Stimulated activated CD4-positive, alpha-beta T cell treated with anti-CD3 and anti-CD28 coated beads, Interleukin-12 subunit alpha, Interleukin-12 subunit beta, amount 100 ng/mL, for 4 hours (primary cell): ENCODE data around the gene CD24.

Experiments used
- DNase-seq: peaks from one replicate; pipeline ENCODE4 v3.0.0-alpha.2; 2020

The CD24 gene

GRCh38 chr6:106967936-106968555, 6.5 kb downstream of the CD24 start:
- DNase-seq: no peak

GRCh38 chr6:106966671-106967640, 7.6 kb downstream of the CD24 start:
- DNase-seq: no peak

- no peak for DNase-seq
These were observed 8.3 kb downstream of the CD24 start for GRCh38 chr6:106966229-106966628.

GRCh38 chr6:106964954-106965353, 9.6 kb downstream of the CD24 start:
- DNase-seq: no peak

DNA sequence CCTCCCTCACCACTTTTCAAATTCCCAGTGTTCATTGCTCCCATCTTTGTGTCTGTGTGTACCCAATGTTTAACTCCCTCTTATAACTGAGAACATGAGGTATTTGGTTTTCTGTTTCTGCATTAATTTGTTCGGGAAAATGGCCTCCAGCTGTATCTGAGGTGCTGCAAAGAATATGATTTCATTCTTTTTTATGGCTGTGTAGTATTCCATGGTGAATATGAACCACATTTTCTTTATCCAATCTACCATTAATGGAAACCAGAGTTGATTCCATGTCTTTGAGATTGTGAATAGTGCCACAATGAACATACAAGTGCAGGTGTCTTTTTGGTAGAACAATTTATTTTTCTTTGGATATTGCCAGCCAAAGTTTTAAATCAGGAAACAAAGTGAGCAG, 10.4 kb downstream of the CD24 start:
- no peak for DNase-seq

DNA sequence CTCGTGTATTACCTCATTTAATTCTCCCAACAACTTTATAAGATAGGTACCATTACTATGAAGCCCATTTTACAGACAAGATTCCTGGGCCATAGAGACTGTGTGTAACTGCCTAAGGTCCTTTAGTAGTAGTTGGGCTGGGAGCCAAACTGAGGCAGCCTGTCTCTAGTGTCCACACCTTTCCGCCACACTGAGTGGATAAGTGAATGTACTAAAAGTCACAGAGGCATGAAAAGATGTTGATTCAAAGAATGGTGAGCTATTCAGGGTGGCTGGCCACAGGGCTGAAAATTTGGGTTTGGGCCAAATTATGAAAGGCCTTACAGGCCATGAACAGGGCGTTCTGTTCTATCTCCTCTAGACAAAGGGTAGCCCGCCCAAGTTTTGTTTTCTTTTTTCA, 11.0 kb downstream of the CD24 start:
- DNase-seq: no peak

- DNase-seq: no peak
These were observed 12.7 kb downstream of the CD24 start for GRCh38 chr6:106961801-106962200.

DNA sequence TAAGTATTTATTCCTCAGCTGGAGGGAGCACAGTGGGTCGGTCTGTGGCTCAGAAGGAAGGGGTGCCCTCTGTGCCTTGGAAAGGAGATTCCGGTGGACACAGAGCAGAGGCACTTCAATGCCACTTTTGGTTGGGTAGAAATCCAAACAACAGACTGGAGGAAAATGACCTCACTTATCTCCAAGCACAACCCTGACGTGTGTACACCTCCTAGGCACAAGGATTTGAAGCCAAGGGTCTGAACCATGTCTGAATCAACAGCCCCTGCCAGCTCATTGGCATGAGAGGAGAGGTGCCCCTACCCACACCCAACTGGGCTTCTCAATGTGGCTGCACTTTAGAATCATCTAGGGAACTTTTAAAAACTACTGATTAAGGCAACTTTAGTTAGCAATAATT, 13.4 kb downstream of the CD24 start:
- DNase-seq: no peak

GRCh38 chr6:106959985-106960384, 14.5 kb downstream of the CD24 start:
- DNase-seq: no peak

DNA sequence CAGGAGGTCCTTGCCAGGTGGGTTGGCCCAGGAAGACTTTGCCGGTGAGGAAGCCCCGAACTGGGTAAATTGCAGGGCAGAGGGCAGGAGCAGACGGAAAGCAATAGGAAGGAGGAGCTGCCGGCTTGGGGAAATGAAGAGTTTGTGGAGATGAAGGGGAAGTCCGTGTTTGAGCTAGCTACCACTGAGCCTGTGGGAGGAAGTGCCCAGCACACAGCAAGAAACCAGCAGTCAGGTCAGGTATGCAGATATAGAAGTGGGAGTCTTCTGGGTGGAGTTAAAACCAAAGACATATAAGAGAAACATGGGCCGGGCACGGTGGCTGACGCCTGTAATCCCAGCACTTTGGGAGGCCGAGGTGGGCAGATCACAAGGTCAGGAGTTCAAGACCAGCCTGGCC, 34.7 kb downstream of the CD24 start:
- no peak for DNase-seq

GRCh38 chr6:106939208-106939607, 35.3 kb downstream of the CD24 start:
- no peak for DNase-seq

GRCh38 chr6:106927531-106928398, 46.8 kb downstream of the CD24 start:
- peak; percentile 16 for DNase-seq

GRCh38 chr6:106925948-106926347, 48.6 kb downstream of the CD24 start:
- DNase-seq: no peak

DNA sequence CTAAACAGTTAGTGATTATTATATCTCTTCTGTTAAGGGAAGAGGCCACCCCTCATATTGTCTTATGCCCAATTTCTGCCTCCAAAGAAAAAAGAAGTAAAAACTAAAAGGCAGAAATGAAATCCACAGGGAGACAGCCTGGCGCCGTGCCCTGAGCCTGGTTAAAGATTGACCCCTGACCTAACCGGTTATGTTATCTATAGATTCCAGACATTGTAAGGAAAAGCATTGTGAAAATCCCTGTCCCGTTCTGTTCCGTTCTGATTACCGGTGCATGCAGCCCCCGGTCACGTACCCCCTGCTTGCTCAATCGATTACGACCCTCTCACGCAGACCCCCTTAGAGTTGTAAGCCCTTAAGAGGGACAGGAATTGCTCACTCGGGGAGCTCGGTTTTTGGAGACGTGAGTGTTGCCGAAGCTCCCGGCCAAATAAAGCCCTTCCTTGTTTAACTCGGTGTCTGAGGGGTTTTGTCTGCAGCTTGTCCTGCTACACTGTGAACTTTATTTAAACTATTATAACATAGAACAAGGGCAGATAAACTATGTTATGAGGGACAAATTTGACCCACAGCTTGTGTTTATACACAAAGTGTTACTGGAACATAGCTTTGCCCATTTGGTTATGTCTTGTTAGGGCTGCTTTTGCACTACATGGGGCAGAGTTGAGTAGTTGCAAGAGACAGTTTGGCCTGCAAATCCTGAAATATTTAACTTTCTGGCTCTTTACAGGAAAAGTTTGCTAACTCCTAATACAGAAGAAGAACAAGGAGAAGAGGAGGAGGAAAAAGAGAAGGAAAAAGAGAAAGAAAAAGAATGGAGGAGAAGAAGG, 49.6 kb downstream of the CD24 start:
- no peak for DNase-seq

DNA sequence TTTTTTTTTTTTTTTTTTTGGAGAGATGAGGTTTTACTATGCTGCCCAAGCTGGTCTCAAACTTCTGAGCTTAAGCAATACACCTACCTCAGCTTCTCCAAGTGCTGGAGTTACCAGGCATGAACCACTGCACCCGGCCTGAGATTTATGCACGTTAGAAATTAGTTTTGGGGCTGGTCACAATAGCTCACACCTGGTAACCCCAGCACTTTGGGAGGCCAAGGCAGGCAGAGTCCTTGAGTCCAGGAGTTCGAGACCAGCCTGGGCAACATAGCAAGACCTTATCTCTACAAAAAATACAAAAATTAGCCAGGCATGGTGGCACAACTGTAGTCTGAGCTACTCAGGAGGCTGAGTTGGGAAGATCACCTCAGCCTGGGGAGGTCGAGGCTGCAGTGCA, 51.9 kb downstream of the CD24 start:
- no peak for DNase-seq
